ENCODE data around the gene LRMDA. TPM values are rescaled to one million over a fixed set of nuclear protein-coding genes. Genes with fewer than 3 reads are reported as not detected.

Gene LRMDA
- total RNA-seq, 3 donors from 2014 or later = 9.4 to 14.9 (median 10.3) TPM

DNA sequence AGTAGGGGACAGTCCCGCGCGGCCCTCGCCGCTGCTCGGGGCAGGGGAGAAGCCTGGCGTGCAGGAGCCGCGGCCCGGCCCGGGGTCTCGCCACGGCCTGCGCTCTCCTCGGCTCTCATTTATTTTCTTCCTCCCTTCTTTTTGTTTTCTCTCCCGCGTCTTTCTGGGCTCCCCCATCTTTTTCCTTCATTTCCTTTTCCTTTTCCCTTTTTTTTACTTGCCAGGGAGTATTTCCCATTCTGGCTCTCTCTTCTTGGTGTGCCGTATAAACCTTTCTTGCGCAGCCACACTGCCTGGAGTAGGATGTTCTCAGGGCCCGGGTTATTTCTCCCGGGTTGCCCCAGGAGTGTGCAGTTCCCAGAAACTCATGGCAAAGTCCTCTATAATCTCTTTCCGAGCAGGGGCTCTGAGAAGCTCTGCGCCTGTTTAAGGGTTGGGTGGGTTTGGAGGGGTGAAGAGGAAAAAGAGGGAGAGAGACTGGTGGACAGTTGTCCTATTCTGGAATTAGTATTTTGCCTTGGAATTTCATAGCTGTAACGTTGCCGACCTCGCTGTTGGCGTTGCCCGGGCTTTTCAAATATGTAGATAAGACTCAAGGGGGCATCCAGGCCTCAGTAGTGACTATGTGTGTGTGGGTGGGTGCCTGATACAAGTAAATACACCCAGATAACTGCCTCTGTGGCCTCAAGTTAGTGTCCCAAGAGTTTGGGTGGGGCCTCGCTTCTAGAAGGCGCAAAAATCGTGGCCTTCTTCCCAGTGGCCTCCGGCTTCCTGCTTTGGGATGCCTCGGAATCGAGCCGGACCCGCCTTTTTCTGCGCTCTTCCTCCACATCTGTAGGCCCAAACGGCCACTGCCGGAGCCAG, 25.6 kb upstream of the LRMDA start:
- Histone ChIP-seq H3K4me1 (ENCODE audit: low read depth) (peaks cover 13% of the 10 kb centered on the region), H3K4me3 (no peak overlapping the region), H3K36me3 (ENCODE audit: low read depth) (no peaks in the 10 kb centered on the region), H3K9me3 (no peaks in the 10 kb centered on the region)
- intact Hi-C loops (cut with DNase I, micrococcal nuclease) = loop anchor here in 1 of 2 donors (10.0 kb wide), 1 partner anchor 99 kb away; no protein-coding TSS in a partner anchor
- no peak for ATAC-seq
- no peak for DNase-seq
- TF ChIP-seq, protein P1, sequence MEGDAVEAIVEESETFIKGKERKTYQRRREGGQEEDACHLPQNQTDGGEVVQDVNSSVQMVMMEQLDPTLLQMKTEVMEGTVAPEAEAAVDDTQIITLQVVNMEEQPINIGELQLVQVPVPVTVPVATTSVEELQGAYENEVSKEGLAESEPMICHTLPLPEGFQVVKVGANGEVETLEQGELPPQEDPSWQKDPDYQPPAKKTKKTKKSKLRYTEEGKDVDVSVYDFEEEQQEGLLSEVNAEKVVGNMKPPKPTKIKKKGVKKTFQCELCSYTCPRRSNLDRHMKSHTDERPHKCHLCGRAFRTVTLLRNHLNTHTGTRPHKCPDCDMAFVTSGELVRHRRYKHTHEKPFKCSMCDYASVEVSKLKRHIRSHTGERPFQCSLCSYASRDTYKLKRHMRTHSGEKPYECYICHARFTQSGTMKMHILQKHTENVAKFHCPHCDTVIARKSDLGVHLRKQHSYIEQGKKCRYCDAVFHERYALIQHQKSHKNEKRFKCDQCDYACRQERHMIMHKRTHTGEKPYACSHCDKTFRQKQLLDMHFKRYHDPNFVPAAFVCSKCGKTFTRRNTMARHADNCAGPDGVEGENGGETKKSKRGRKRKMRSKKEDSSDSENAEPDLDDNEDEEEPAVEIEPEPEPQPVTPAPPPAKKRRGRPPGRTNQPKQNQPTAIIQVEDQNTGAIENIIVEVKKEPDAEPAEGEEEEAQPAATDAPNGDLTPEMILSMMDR (IDR thresholded peaks at IDR 0.05) = no peak

DNA sequence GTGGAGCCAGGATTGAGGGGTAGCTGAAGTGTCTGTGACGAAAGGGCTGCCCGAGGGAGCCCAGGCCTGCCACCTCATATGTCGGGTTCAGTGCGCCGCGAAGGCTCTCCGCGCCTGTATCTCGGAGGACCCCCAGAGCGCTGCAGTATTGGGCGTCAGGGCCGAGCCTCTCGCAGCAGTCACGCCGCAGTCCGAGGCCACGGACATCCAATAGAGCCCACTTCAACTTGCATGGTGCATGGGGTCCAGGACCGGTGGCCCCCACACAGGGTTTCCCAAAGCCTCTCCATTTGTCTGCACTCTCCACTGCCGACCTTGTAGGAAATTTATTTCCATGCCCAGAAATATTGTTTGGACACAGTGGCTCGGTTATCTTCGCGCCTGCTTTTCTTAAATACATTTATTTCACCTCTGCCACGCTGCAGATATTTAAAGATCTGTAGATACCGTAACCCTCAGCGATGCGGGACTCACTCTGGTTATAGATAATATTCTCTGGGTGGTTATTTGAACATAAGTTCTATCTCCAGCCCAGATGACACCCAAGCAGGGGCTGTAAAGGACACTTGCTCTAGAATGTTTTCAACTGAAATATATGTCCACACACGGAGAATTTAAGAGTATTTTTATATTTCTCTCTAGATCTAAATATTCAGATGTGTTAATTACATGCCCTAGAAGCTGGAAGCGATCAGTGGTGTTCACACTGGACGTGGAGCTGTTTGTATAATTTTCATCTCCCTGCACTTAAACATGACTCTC, 24.8 kb upstream of the LRMDA start:
- ATAC-seq (no peak), DNase-seq (no peak)
- Histone ChIP-seq H3K9me3 (no peaks in the 10 kb centered on the region), H3K4me1 (ENCODE audit: low read depth) (peaks cover 13% of the 10 kb centered on the region), H3K4me3 (no peak overlapping the region), H3K36me3 (ENCODE audit: low read depth) (no peaks in the 10 kb centered on the region)
- TF ChIP-seq, protein P1 (IDR thresholded peaks at IDR 0.05) = no peak
- intact Hi-C loops (cut with DNase I, micrococcal nuclease) = loop anchor here in 1 of 2 donors (10.0 kb wide), 1 partner anchor 98 kb away; no protein-coding TSS in a partner anchor

DNA sequence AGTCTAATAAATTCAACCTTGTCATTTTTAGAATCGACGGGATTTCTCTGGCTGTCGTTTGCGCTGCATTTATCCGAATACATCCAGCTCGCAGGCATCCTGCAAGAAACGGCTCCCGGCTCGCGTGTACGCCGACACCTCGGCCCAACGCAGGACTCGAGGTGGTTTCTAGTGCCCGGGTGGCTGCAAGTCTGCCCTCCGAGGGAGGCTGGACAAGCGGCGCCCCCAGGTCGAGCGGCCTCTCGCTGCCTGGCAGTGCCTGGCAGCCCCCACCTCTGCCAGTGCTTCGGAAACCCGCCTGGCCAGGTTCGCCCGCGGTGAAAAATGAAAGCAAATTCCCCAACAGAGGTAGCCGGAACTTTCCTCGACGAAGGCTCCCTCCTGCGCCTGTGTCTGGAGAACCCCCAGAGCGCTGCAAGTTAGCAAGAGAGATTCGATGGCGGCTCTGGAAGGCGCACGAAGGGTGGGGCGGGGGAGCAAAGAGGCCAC, 24.2 kb upstream of the LRMDA start:
- Histone ChIP-seq H3K4me3 (no peak overlapping the region), H3K9me3 (no peaks in the 10 kb centered on the region), H3K36me3 (ENCODE audit: low read depth) (no peaks in the 10 kb centered on the region), H3K4me1 (ENCODE audit: low read depth) (peaks cover 13% of the 10 kb centered on the region)
- ATAC-seq (no peak), DNase-seq (peak in 1 of 3 donors; percentile 33)
- TF ChIP-seq, protein P1 (IDR thresholded peaks at IDR 0.05) = no peak
- intact Hi-C loops (cut with DNase I, micrococcal nuclease) = loop anchor here in 1 of 2 donors (10.0 kb wide), 1 partner anchor 98 kb away; no protein-coding TSS in a partner anchor

DNA sequence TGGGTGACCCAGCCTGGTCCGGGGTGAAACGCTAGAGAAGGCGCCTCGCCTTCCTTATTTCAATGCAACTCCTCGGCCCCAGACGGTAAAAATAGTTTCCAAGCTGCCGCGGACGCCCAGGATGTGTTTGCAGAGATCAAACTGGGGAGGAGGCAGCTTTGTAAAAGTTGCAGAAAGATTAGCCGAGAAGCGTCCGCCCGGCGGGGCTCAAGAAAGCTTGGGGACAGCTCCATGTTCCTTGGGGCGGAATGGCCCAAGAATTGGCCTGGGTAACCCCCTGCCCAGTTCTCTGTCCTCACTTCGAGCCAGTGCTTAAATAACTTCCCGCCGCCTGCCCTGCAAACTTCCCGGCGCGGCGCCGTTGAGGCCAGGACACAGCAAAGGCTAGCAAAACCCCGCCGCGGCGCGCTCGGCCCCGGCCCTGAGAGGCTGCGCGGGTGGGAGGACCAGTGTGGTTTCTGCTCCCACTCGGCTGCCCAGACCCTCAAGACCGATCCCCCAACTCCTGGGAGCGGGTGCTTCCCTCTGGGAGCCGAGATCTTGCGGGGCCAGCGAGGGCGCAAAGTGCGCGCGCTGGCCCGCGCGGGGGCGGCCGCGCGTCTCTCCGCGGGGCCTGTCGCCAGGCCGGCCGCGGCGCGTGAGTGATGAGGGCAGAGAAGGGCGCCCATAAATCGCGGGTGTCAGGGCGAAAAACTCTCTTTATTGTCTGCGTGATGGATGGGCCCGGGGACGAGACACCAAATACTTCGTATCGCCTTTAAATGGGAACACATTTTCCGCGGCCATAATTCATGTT, 23.5 kb upstream of the LRMDA start:
- DNase-seq = peak; percentile 43 to 65 (median 56)
- intact Hi-C loops (cut with DNase I, micrococcal nuclease) = loop anchor here in 1 of 2 donors (10.0 kb wide), 1 partner anchor 97 kb away; no protein-coding TSS in a partner anchor

More for the DNA sequence above, 23.5 kb upstream of the LRMDA start:
- TF ChIP-seq, protein P1 (IDR thresholded peaks at IDR 0.05) = no peak
- ATAC-seq = no peak
- Histone ChIP-seq H3K4me3 (no peak overlapping the region), H3K36me3 (ENCODE audit: low read depth) (no peaks in the 10 kb centered on the region), H3K9me3 (no peaks in the 10 kb centered on the region), H3K4me1 (ENCODE audit: low read depth) (peaks cover 13% of the 10 kb centered on the region)

All from mucosa of descending colon (tissue), 3 donors.